H1 (cell line): ENCODE measurements around the gene UBE4B. TPM values are rescaled to one million over a fixed set of nuclear protein-coding genes. Genes with fewer than 3 reads are reported as not detected.

Experiments
- CTCF ChIA-PET: fragments of 300-600 bp; sonication (Branson Sonifier 250); formaldehyde crosslinking; loops from one replicate; lab custom pipeline; 2021; ENCODE audit not compliant: partially characterized antibody; lab: Charles Lee
- POLR2A ChIA-PET: fragments of 300-600 bp; sonication (Branson Sonifier 250); formaldehyde crosslinking; loops from one replicate; lab custom pipeline; 2021; ENCODE audit warnings: inconsistent platforms; ENCODE audit not compliant: partially characterized antibody; lab: Charles Lee
- DNase-seq, 2 experiments: peaks; one replicate each; pipeline versions ENCODE4 v3.0.0 to v3.0.0-alpha.2; 2010 to 2022; ENCODE audit warnings: low spot score in 2 of 2, low read depth in 1 of 2, mixed read lengths in 1 of 2
- FAIRE-seq: peaks from 2 replicates; lab custom pipeline; 2011; peaks lifted over from hg19 to GRCh38; lab: Jason Lieb, UNC
- H2AFZ ChIP-seq: 2 replicates; pipeline ENCODE4 v1.8.1; 2012; ENCODE audit warnings: low read length, inconsistent platforms
- H2AK5ac ChIP-seq: 2 replicates; pipeline ENCODE4 v1.6.1; 2013; ENCODE audit warnings: low read depth, low read length
- H2BK120ac ChIP-seq: replicated peaks from 2 replicates; pipeline ENCODE3; 2013; ENCODE audit warnings: low read depth, low read length, inconsistent platforms
- H2BK12ac ChIP-seq: 2 replicates; pipeline ENCODE4 v1.6.1; 2013; ENCODE audit warnings: low read depth, low read length
- H2BK15ac ChIP-seq: 2 replicates; pipeline ENCODE4 v1.6.1; 2013; ENCODE audit warnings: low read length
- H2BK20ac ChIP-seq: 2 replicates; pipeline ENCODE4 v1.6.1; 2013; ENCODE audit warnings: low read length
- H2BK5ac ChIP-seq: 2 replicates; pipeline ENCODE4 v1.6.1; 2013; ENCODE audit warnings: low read depth, low read length
- H3K14ac ChIP-seq: 2 replicates; pipeline ENCODE4 v1.6.1; 2013; ENCODE audit warnings: inconsistent platforms; ENCODE audit not compliant: insufficient read length
- H3K18ac ChIP-seq: 2 replicates; pipeline ENCODE4 v1.6.1; 2013; ENCODE audit warnings: low read length; ENCODE audit errors: extremely low read depth
- H3K23ac ChIP-seq: 2 replicates; pipeline ENCODE4 v1.6.1; 2013; ENCODE audit warnings: inconsistent platforms; ENCODE audit not compliant: insufficient read length
- H3K23me2 ChIP-seq: 2 replicates; pipeline ENCODE4 v1.6.1; 2013; ENCODE audit warnings: low read depth, low read length
- H3K27ac ChIP-seq: 2 replicates; pipeline ENCODE4 v1.6.1; 2011; ENCODE audit warnings: low read depth, low read length, inconsistent platforms
- H3K27me3 ChIP-seq, 4 experiments: replicated peaks in 1 of 4; 1 replicate in 1 of 4; 2 replicates in 3 of 4; pipeline versions ENCODE4 v1.6.1 to v1.8.1; 2011 to 2013; ENCODE audit warnings: low read length in 3 of 4, mild to moderate bottlenecking in 3 of 4, inconsistent platforms in 2 of 4, mixed read lengths in 2 of 4, moderate library complexity in 1 of 4; ENCODE audit not compliant: control insufficient read depth in 3 of 4, insufficient read depth in 3 of 4; ENCODE audit errors: extremely low read depth in 1 of 4
- H3K36me3 ChIP-seq, 4 experiments: 2 replicates each; pipeline versions ENCODE4 v1.6.1 to v1.8.1; 2011 to 2013; ENCODE audit warnings: mild to moderate bottlenecking in 4 of 4, low read length in 3 of 4, moderate library complexity in 2 of 4, control low read depth in 1 of 4, inconsistent platforms in 1 of 4; ENCODE audit not compliant: insufficient read depth in 4 of 4, control insufficient read depth in 2 of 4
- H3K4ac ChIP-seq: replicated peaks from 2 replicates; pipeline ENCODE3; 2013; ENCODE audit warnings: low read length, low read depth, mixed read lengths, inconsistent platforms; ENCODE audit not compliant: insufficient read length
- H3K4me1 ChIP-seq, 4 experiments: replicated peaks in 1 of 4; 1 replicate in 1 of 4; 2 replicates in 3 of 4; pipeline versions ENCODE4 v1.6.1 to v1.8.1; 2011 to 2013; ENCODE audit warnings: low read length in 3 of 4, inconsistent platforms in 2 of 4, mixed read lengths in 1 of 4; ENCODE audit not compliant: insufficient read depth in 4 of 4, control insufficient read depth in 3 of 4
- H3K4me2 ChIP-seq, 2 experiments: 2 replicates each; pipeline versions ENCODE4 v1.6.1 to v1.8.1; 2011 to 2013; ENCODE audit warnings: low read depth in 2 of 2, low read length in 2 of 2, control low read depth in 1 of 2, inconsistent platforms in 1 of 2, mild to moderate bottlenecking in 1 of 2; ENCODE audit not compliant: insufficient read depth in 1 of 2
- H3K4me3 ChIP-seq, 4 experiments: fragments of 200-600, 300-600 bp in 1 of 4; sonication (generic), shearing (Covaris generic), sonication (Bioruptor Twin) in 1 of 4; 2 replicates each; pipeline versions ENCODE4 v1.5.1 to v1.8.1; 2011 to 2016; ENCODE audit warnings: low read length in 4 of 4, low read depth in 3 of 4, control low read depth in 2 of 4, inconsistent platforms in 2 of 4, mild to moderate bottlenecking in 2 of 4, mixed read lengths in 1 of 4, moderate library complexity in 1 of 4; ENCODE audit not compliant: insufficient read depth in 2 of 4; ENCODE audit errors: extremely low read depth in 1 of 4
- H3K56ac ChIP-seq: replicated peaks from 2 replicates; pipeline ENCODE3; 2013; ENCODE audit warnings: low read depth, mild to moderate bottlenecking, mixed read lengths, low read length, inconsistent platforms; ENCODE audit not compliant: insufficient read length
- H3K79me1 ChIP-seq: 2 replicates; pipeline ENCODE4 v1.6.1; 2013; ENCODE audit warnings: low read depth, low read length, control low read depth
- H3K79me2 ChIP-seq, 2 experiments: 2 replicates each; pipeline versions ENCODE4 v1.6.1 to v1.8.1; 2012 to 2013; ENCODE audit warnings: low read length in 2 of 2, mild to moderate bottlenecking in 2 of 2, inconsistent platforms in 1 of 2; ENCODE audit not compliant: insufficient read depth in 2 of 2, control insufficient read depth in 1 of 2
- H3K9ac ChIP-seq, 4 experiments: replicated peaks in 1 of 4; 1 replicate in 1 of 4; 2 replicates in 3 of 4; pipeline versions ENCODE4 v1.6.1 to v1.8.1; 2011 to 2013; ENCODE audit warnings: low read depth in 3 of 4, low read length in 3 of 4, control low read depth in 2 of 4, mild to moderate bottlenecking in 2 of 4, moderate library complexity in 2 of 4, inconsistent platforms in 1 of 4; ENCODE audit errors: extremely low read depth in 1 of 4
- H3K9me3 ChIP-seq, 2 experiments: 2 replicates each; pipeline versions ENCODE4 v1.6.1 to v1.8.1; 2012 to 2013; ENCODE audit warnings: mild to moderate bottlenecking in 2 of 2, moderate library complexity in 2 of 2, control low read depth in 1 of 2, inconsistent platforms in 1 of 2, low read depth in 1 of 2, low read length in 1 of 2, mixed read lengths in 1 of 2; ENCODE audit not compliant: insufficient read depth in 2 of 2
- H4K20me1 ChIP-seq, 2 experiments: replicated peaks in 1 of 2; 2 replicates each; pipeline versions ENCODE3 to v1.8.1; 2011 to 2013; ENCODE audit warnings: inconsistent platforms in 2 of 2, low read length in 2 of 2, mild to moderate bottlenecking in 1 of 2; ENCODE audit not compliant: insufficient read depth in 2 of 2, control insufficient read depth in 1 of 2
- H4K5ac ChIP-seq: 2 replicates; pipeline ENCODE4 v1.6.1; 2013; ENCODE audit warnings: low read length, low read depth, mixed read lengths, inconsistent platforms; ENCODE audit not compliant: insufficient read length
- H4K8ac ChIP-seq: 2 replicates; pipeline ENCODE4 v1.8.0; 2013; ENCODE audit warnings: mild to moderate bottlenecking, moderate library complexity, low read length, inconsistent platforms; ENCODE audit not compliant: insufficient read depth; ENCODE audit errors: extremely low read depth
- H4K91ac ChIP-seq: replicated peaks from 2 replicates; pipeline ENCODE3; 2013; ENCODE audit warnings: low read length, mixed read lengths, inconsistent platforms; ENCODE audit not compliant: insufficient read length
- ATF2 ChIP-seq: IDR thresholded peaks from 2 replicates; pipeline ENCODE4 v1.6.1; 2012; ENCODE audit warnings: low read length, inconsistent platforms
- CTCF ChIP-seq, 3 experiments: IDR thresholded peaks; 1 replicate in 2 of 3; 2 replicates in 1 of 3; pipeline versions ENCODE4 v1.5.1 to v1.6.1; 2011; ENCODE audit warnings: low read length in 3 of 3, mild to moderate bottlenecking in 3 of 3, inconsistent platforms in 2 of 3, low read depth in 1 of 3, moderate library complexity in 1 of 3; ENCODE audit not compliant: insufficient read depth in 1 of 3; ENCODE audit errors: control extremely low read depth in 1 of 3
- JUN ChIP-seq: IDR thresholded peaks from 2 replicates; pipeline ENCODE4 v1.6.1; 2011; ENCODE audit warnings: low read depth, mild to moderate bottlenecking, improper control_type of control experiment, low read length
- SIX5 ChIP-seq: IDR thresholded peaks from 2 replicates; pipeline ENCODE4 v1.6.1; 2011; ENCODE audit warnings: mild to moderate bottlenecking, low read depth, low read length
- SP2 ChIP-seq: IDR thresholded peaks from 2 replicates; pipeline ENCODE4 v1.6.1; 2012; ENCODE audit warnings: mild to moderate bottlenecking, low read length, inconsistent platforms
- WGBS, 2 experiments: shearing (Covaris generic) in 1 of 2; methylation state at CpG; one replicate each; pipeline versions ENCODE4 v1.1.6 to v1.1.7; 2013 to 2015; ENCODE audit warnings: low lambda C conversion rate in 2 of 2, mixed read lengths in 2 of 2, inconsistent platforms in 1 of 2, low coverage in 1 of 2, missing lambda C conversion rate in 1 of 2; ENCODE audit not compliant: insufficient replicate concordance in 2 of 2, insufficient coverage in 1 of 2, insufficient read length in 1 of 2; ENCODE audit errors: extremely low coverage in 1 of 2, missing lambda C conversion rate in 1 of 2; 5-methylcytosine and 5-hydroxymethylcytosine counted together
- polyA plus RNA-seq, 7 experiments: library from polyadenylated mRNA; depleted of rRNA in 3 of 7; stranded (reverse) in 5 of 7; unstranded in 2 of 7; fragments of >200 nt in 5 of 7; fragments of 200-250 nt in 2 of 7; gene quantifications; 1 replicate in 5 of 7; 2 replicates in 1 of 7; 4 replicates in 1 of 7; pipeline versions ENCODE4 v1.2.1 to v1.2.3, GENCODE V29; 2011 to 2013; ENCODE audit warnings: missing spikeins in 2 of 7, mixed read lengths in 2 of 7
- total RNA-seq: library from RNA; stranded (reverse); fragmentation: NEBNext Ultra II Directional; extraction: Animal tissue kit (Norgen Biotek cat#: 25700); gene quantifications from 2 replicates; pipeline ENCODE4 v1.2.1, GENCODE V29; 2021

Gene UBE4B
- total and polyA plus RNA-seq, 2 of the 8 experiments (the other 6 are each of a cell fraction or from before 2014, with no cell fraction given) = 24.5 to 90.1 TPM

- no peak overlapping the region for H3K27ac ChIP-seq
Measured at GRCh38 chr1:10063878-10064277, 31.1 kb downstream of the UBE4B start.

More at GRCh38 chr1:10063878-10064277, 31.1 kb downstream of the UBE4B start:
- Histone ChIP-seq H4K91ac (no peak overlapping the region), H3K4me1 (peaks cover 2 to 8% (median 4%) of the 10 kb centered on the region in 4 experiments; a peak in 4 of 7 replicates), H4K8ac (no peak overlapping the region), H2BK15ac (no peak overlapping the region), H2BK120ac (no peak overlapping the region), H2BK12ac (no peak overlapping the region), H2AFZ (no peak overlapping the region), H3K9me3 (no peaks in the 10 kb centered on the region), H2AK5ac (no peak overlapping the region), H3K4me3 (no peak overlapping the region), H2BK5ac (peak overlapping the region; percentile 27; the same call in 1 of the 2 replicates), H3K9ac (no peak overlapping the region), H3K56ac (no peak overlapping the region), H3K18ac (no peak overlapping the region), H4K5ac (no peak overlapping the region), H3K27me3 (no peaks in the 10 kb centered on the region), H3K36me3 (no peaks in the 10 kb centered on the region), H3K23ac (no peak overlapping the region), H3K4ac (no peak overlapping the region), H3K79me2 (peaks cover 0 to 68% of the 10 kb centered on the region in 2 experiments; a peak in 3 of 4 replicates), H2BK20ac (no peak overlapping the region), H3K4me2 (no peak overlapping the region), H3K23me2 (no peaks in the 10 kb centered on the region), H4K20me1 (peaks cover 3 to 7% of the 10 kb centered on the region in 2 experiments), H3K14ac (no peak overlapping the region), H3K79me1 (peaks cover 5% of the 10 kb centered on the region)
- CTCF ChIA-PET = interaction anchor here (0.6 kb wide), 1 partner anchor 512 kb away, joined by 3 read pairs; no protein-coding TSS in a partner anchor
- DNase-seq (no peak), FAIRE-seq (no peak)
- TF ChIP-seq SIX5 (no peak), ATF2 (no peak), JUN (no peak), SP2 (no peak), CTCF (IDR thresholded peaks at IDR 0.05; ENCODE audit: control extremely low read depth in 1 of 3, insufficient read depth in 1 of 3, low read depth in 1 of 3, low read length in 3 of 3) (no peak)
- POLR2A ChIA-PET = interaction anchor here (0.6 to 1.5 kb wide), 3 partner anchors 14 to 122 kb away, joined by 3 to 4 read pairs (median 3); no protein-coding TSS in a partner anchor
- 91% methylated on average over 7 of the region's 7 CpGs; no CpG with 5 or more reads in 1 of the 2 experiments for WGBS, 2 experiments
